ENCODE measurements around the gene CDH12.

The CDH12 gene

GRCh38 chr5:21807953-21808352 is 1045.2 kb downstream of the CDH12 start:
- DNase-seq = no peak

- DNase-seq = no peak
Observed at GRCh38 chr5:21806943-21807342, 1046.2 kb downstream of the CDH12 start.

- DNase-seq = no peak
Observed at GRCh38 chr5:21806271-21806670, 1046.9 kb downstream of the CDH12 start.

GRCh38 chr5:21802869-21803490 is 1050.2 kb downstream of the CDH12 start:
- DNase-seq = no peak

GRCh38 chr5:21802100-21802499 is 1051.0 kb downstream of the CDH12 start:
- no peak for DNase-seq

GRCh38 chr5:21792748-21793147 is 1060.4 kb downstream of the CDH12 start:
- no peak for DNase-seq

GRCh38 chr5:21791304-21791703 is 1061.8 kb downstream of the CDH12 start:
- no peak for DNase-seq

GRCh38 chr5:21784487-21784886 is 1068.7 kb downstream of the CDH12 start:
- no peak for DNase-seq

- DNase-seq = no peak
Observed at GRCh38 chr5:21783074-21783679, 1070.0 kb downstream of the CDH12 start.

- DNase-seq = no peak
Observed at GRCh38 chr5:21776466-21776865, 1076.7 kb downstream of the CDH12 start.

GRCh38 chr5:21774801-21775200 is 1078.3 kb downstream of the CDH12 start:
- no peak for DNase-seq

- no peak for DNase-seq
Observed at GRCh38 chr5:21774281-21774680, 1078.9 kb downstream of the CDH12 start.

GRCh38 chr5:21773456-21773855 is 1079.7 kb downstream of the CDH12 start:
- no peak for DNase-seq

- DNase-seq = no peak
Observed at GRCh38 chr5:21765406-21765805, 1087.7 kb downstream of the CDH12 start.

- no peak for DNase-seq
Observed at GRCh38 chr5:21739096-21739495, 1114.0 kb downstream of the CDH12 start.

GRCh38 chr5:21723500-21723899 is 1129.6 kb downstream of the CDH12 start:
- no peak for DNase-seq

- no peak for DNase-seq
Observed at GRCh38 chr5:21711866-21712758, 1141.0 kb downstream of the CDH12 start.

- DNase-seq = no peak
Observed at GRCh38 chr5:21709770-21710169, 1143.4 kb downstream of the CDH12 start.

- DNase-seq = no peak
Observed at GRCh38 chr5:21704974-21705668, 1148.0 kb downstream of the CDH12 start.

GRCh38 chr5:21701317-21701716 is 1151.8 kb downstream of the CDH12 start:
- no peak for DNase-seq
